ENCODE measurements around the gene ACTN4.

Gene ACTN4

DNA sequence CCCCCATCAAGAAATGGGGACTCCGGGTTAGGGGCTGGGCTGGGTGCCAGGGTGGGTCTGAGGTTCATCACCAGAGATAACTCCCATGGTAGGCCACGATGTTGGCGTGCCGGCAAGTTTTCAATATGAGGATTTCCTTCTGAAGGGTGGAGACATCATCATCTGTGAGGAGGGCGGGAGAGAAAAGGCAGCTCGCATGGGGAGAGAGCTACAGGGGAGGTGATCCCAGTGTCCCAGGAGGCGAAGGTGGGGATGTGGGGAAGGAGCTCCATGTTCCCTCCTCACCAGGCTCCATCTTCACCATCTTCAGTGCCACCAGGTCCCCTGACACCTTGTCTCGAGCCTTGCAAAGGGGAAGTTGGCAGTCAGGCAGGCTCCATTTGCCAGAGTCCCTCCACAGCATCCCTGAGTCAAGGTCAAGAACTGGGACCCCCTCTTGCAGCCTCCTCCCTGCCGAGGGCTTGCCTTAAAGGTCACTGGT lies 30.1 kb upstream of the ACTN4 start:
- DNase-seq (ENCODE audit: low read depth in 2 of 2), result no peak

DNA sequence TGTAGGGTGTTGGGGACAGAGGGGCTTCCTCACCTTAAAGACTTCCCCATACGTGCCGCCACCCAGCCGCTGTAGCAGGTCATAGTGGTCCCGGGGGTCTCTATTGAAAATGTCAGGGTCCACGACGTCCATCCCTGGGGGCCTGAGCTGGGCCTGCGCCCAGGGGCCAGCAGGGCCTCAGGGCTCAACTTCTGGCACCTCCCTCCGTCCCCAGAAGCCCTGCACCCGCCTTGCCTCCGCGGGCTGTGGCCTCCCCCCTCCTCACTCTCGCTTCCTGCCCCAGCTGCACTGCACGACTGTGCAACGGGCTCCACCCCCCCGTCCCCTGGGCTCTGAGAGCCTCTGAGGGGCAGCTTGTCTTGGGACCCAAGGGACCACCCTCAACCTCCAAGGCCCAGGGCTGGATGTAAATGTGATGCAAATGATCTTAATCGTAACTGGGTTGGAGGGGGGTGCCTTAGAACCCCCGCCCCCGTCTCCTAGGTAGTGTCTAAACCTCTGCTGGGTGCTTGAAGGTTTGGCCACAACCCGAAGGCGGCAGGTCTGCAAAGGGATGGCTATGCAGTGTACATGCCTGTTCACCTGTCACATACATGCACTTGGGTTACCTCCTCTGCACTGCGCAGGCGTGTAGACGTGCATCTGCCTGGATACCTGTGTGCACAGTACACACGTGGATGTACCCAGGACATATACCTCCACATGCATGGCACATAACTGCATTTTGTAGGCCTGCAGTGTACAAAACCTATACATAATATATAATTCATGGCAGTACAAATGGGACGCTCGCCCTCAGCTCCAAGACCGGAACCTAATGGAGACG lies 29.5 kb upstream of the ACTN4 start, which contains the start of gene MAP4K1:
Gene MAP4K1, minus strand, starts transcription at position 190 of the 826 bp plus-strand sequence. Its CDS starts 58 bp downstream, at position 132.
- H3K4me3 ChIP-seq (replicated peaks in 1 of 2; ENCODE audit: low read depth in 2 of 2, low read length in 2 of 2), result peak within 1 kb of the TSS; percentile 79 to 98
- DNase-seq (ENCODE audit: low read depth in 2 of 2), result no peak
- TF ChIP-seq, protein P1, sequence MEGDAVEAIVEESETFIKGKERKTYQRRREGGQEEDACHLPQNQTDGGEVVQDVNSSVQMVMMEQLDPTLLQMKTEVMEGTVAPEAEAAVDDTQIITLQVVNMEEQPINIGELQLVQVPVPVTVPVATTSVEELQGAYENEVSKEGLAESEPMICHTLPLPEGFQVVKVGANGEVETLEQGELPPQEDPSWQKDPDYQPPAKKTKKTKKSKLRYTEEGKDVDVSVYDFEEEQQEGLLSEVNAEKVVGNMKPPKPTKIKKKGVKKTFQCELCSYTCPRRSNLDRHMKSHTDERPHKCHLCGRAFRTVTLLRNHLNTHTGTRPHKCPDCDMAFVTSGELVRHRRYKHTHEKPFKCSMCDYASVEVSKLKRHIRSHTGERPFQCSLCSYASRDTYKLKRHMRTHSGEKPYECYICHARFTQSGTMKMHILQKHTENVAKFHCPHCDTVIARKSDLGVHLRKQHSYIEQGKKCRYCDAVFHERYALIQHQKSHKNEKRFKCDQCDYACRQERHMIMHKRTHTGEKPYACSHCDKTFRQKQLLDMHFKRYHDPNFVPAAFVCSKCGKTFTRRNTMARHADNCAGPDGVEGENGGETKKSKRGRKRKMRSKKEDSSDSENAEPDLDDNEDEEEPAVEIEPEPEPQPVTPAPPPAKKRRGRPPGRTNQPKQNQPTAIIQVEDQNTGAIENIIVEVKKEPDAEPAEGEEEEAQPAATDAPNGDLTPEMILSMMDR (IDR thresholded peaks at IDR 0.05; ENCODE audit: low read depth, low read length), result no peak

More for the DNA sequence above, 30.1 kb upstream of the ACTN4 start:
- H3K4me3 ChIP-seq (replicated peaks in 1 of 2; ENCODE audit: low read depth in 2 of 2, low read length in 2 of 2), result no peak overlapping the region
- TF ChIP-seq, protein P1 (IDR thresholded peaks at IDR 0.05; ENCODE audit: low read depth, low read length), result no peak

DNA sequence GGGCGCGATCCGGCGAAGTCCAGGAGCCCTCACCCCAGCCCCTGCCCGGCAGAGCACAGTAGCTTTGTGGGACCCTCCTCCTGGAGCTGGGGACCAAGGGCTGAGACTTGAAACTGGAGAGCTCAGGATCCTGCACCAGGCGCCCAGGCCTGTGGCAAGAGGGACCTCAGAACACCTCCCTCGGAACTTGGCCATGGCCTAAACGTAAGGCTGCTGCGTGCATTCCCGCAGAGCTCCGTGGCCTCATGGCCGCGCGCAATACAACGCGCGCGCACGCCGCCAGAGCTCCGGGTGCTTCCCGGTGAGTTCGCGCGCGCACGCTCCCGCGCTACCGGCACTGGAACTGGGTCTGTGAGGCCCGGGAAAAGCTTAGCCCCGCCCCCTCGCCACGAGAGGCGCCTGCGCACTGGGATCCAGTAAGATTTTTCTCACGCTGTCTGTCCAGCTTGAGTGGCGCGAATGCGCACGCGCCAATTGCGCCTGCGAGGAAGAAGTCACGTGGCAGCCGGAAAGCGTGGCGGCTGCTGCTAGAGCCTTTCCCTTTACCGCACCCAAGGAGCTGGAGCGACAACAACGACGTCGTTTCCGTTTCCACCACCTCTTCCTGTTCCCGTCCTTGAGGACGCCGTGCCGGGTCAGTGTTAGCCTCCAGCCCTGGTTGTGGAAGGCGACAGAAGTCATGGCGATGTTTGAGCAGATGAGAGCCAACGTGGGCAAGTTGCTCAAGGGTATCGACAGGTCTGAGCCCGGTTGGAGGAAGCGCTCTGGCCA lies 28.7 kb upstream of the ACTN4 start, which contains the start of gene EIF3K:
Gene EIF3K, plus strand, starts transcription at position 599 of the 771 bp plus-strand sequence. Its CDS starts 81 bp downstream, at position 680.
- peak within 1 kb of the TSS; percentile 79 to 98 for H3K4me3 ChIP-seq (replicated peaks in 1 of 2; ENCODE audit: low read depth in 2 of 2, low read length in 2 of 2)
- peak; percentile 99 for DNase-seq (ENCODE audit: low read depth in 2 of 2)
- TF ChIP-seq, protein P1 (IDR thresholded peaks at IDR 0.05; ENCODE audit: low read depth, low read length), result no peak

DNA sequence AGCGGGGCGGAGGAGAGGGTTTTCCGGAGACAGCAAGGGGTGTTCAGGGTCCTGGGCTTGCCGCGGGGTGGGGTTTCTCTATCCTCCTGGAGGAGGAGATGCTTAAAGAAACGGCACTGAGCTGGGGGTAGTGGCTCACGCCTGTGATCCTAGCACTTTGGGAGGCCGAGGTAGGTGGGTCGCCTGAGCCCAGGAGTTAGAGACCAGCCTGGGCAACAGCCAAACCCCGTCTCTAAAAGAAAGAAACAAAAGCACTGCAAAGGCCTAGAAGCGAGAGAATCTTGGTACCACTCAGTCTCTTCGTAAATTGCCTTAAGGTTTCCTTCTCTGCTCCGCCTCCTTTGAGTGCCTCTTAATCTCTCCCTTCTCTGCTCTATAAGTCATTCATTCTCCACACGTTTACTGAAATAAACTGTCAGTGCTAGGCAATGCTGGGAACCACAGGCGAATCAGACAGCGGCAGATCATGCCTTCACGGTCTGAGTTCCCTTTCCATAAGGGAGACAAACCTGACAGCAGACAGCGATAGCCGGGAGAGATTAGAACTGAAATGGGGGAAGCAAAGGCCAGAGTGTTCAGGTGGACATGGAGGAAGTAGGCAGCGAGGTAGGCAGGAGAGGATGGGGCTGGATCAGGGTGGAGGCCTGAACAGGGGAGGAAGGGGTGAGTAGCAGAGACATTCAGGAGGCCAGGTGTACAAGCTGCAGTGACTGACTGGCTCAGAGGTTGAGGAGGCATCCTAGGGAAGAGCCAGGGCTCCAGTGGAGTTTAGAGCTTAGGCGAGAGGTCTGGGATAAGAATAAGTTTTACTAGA lies 27.9 kb upstream of the ACTN4 start:
- TF ChIP-seq, protein P1 (IDR thresholded peaks at IDR 0.05; ENCODE audit: low read depth, low read length), result no peak
- no peak for DNase-seq (ENCODE audit: low read depth in 2 of 2)
- peak overlapping the region; percentile 79 to 98 for H3K4me3 ChIP-seq (replicated peaks in 1 of 2; ENCODE audit: low read depth in 2 of 2, low read length in 2 of 2)

DNA sequence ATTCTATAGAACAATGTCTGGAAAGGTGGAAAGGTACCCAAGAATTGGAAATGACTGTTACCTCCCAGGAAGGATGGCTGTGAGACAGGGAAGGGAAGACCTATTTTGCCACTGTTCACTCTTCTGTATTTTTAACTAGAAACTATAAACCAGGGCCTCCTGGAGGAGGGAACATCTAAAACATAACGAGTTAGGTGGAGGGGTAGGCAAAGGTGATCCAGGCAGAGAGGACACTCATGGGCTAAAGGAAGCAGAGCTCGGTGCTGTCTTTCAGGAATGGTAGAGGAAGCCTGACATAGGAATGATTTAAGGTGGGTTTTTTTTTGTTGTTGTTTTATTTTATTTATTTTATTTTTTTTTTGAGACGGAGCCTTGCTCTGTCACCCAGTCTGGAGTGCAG lies 22.6 kb upstream of the ACTN4 start:
- no peak for DNase-seq (ENCODE audit: low read depth in 2 of 2)
- TF ChIP-seq, protein P1 (IDR thresholded peaks at IDR 0.05; ENCODE audit: low read depth, low read length), result no peak
- no peak overlapping the region for H3K4me3 ChIP-seq (replicated peaks in 1 of 2; ENCODE audit: low read depth in 2 of 2, low read length in 2 of 2)

DNA sequence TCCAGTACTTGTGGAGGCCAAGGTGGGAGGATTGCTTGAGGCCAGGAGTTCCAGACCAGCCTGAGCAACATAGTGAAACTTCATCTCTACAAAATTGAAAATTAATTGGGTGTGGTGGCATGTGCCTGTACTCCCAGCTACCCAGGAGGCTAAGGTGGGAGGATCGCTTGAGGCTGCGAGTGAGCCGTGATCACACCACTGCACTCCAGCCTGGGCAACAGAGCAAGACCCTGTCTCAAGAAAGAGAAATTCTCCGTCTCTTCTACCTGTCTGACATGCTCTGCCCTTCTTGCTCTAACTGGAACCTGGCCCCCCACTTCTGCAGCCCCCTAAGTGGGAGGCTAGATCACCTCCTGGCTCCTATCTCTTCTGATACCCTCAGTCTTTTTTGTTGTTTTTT lies 21.0 kb upstream of the ACTN4 start:
- TF ChIP-seq, protein P1 (IDR thresholded peaks at IDR 0.05; ENCODE audit: low read depth, low read length), result no peak
- no peak for DNase-seq (ENCODE audit: low read depth in 2 of 2)
- H3K4me3 ChIP-seq (replicated peaks in 1 of 2; ENCODE audit: low read depth in 2 of 2, low read length in 2 of 2), result no peak overlapping the region

All from cardiac fibroblast (primary cell).